ENCODE results near the gene PGAP2. TPM values are rescaled to one million over a fixed set of nuclear protein-coding genes. Genes with fewer than 3 reads are reported as not detected.
A peak's percentile ranks its signal among the peaks of the same experiment; 100 is the strongest.

Gene PGAP2
- total and polyA plus RNA-seq, 2 of the 13 experiments (the other 11 are each of a cell fraction or from before 2014, with no cell fraction given), result 21.5 to 47.8 TPM

- H3K9me3 ChIP-seq (ENCODE audit: low read length), result no peaks in the 10 kb centered on the region
- FAIRE-seq (no peak), ATAC-seq (no peak), DNase-seq (ENCODE audit: low spot score) (no peak)
- peak overlapping the region; percentile 24 for H3K27ac ChIP-seq (ENCODE audit: extremely low read length, insufficient read depth, low read length)
- in situ Hi-C loops (cut with HindIII; ENCODE audit: extremely low pct_ligation_motif_present, low pct_unique_long_range_greater_than_20kb) (loop anchor here (10.0 kb wide), 1 partner anchor 105 kb away; no protein-coding TSS in a partner anchor), intact Hi-C loops (cut with micrococcal nuclease; ENCODE audit: unreplicated experiment) (loop anchor here (5.0 kb wide), 1 partner anchor 83 kb away; no protein-coding TSS in a partner anchor)
- peak overlapping the region; percentile 92 for H3K4me2 ChIP-seq (ENCODE audit: low read depth, low read length)
- no TSS peak for BruUV-seq (replicated peaks)
- CTCF ChIA-PET (ENCODE audit: low intra/inter-chr PET ratio, low total read pairs), result no interaction called here
- H3K4me3 ChIP-seq (replicated peaks in 1 of 3; ENCODE audit: insufficient read depth in 1 of 3, low read depth in 2 of 3, low read length in 3 of 3), result peak overlapping the region in 1 of 3 experiments; percentile 31; a peak in 1 of 6 replicates
- H4K20me1 ChIP-seq (ENCODE audit: insufficient read depth, low read length), result no peaks in the 10 kb centered on the region
- no peak overlapping the region for H2AFZ ChIP-seq (ENCODE audit: low read length)
- POLR2A ChIA-PET, result no interaction called here
- WGBS (ENCODE audit: low lambda C conversion rate), result 84% methylated on average over 4 of the region's 4 CpGs
- TF ChIP-seq ZXDC (CRISPR knock-in tag; IDR thresholded peaks at IDR 0.05), result no peak
- peak; percentile 31; the same call in 1 of the 2 replicates for TF ChIP-seq ZNF687 (CRISPR knock-in tag; IDR thresholded peaks at IDR 0.05)
- TF ChIP-seq ZHX1 (CRISPR knock-in tag; IDR thresholded peaks at IDR 0.05; ENCODE audit: low read depth), result 0 out of 2 replicates have a peak, but pooled peaks have one; percentile 30
- TF ChIP-seq ARID4A (CRISPR knock-in tag; IDR thresholded peaks at IDR 0.05; ENCODE audit: borderline replicate concordance), result 0 out of 2 replicates have a peak, but pooled peaks have one; percentile 21
- H3K79me2 ChIP-seq (ENCODE audit: insufficient read depth, low read length), result peaks cover 82% of the 10 kb centered on the region
- peaks cover 63% of the 10 kb centered on the region for H3K4me1 ChIP-seq (ENCODE audit: insufficient read depth, low read length)
- no peaks in the 10 kb centered on the region; a peak in 1 of 5 replicates for H3K27me3 ChIP-seq (ENCODE audit: control insufficient read depth in 1 of 2, insufficient read depth in 2 of 2, low read length in 2 of 2)
- no peaks in the 10 kb centered on the region for H3K36me3 ChIP-seq (replicated peaks in 1 of 2; ENCODE audit: control insufficient read depth in 1 of 2, insufficient read depth in 2 of 2, low read length in 2 of 2)
- 0 out of 2 replicates have a peak overlapping the region, but pooled peaks have one; percentile 16 for H3K9ac ChIP-seq (ENCODE audit: insufficient read depth, low read depth, low read length)
Measured at GRCh38 chr11:3859373-3859881, 51.1 kb downstream of the PGAP2 start.

All from HepG2 (cell line).